BLaER1 treated with 17β-estradiol and CSF1 and Interleukin-3, amounts not matched to agents 10 nM and 100 nM (cell line): ENCODE data around the gene ATP5PD.
"Not testable (repeated sequence)": the region's sequence is repeated elsewhere in the genome, so short reads cannot be mapped to it uniquely, and the experiment has no call there.

ENCODE experiments used
- H3K27ac ChIP-seq, 11 experiments: shearing (Covaris generic); formaldehyde crosslinking; 2 replicates each; pipeline ENCODE4 v1.8.1; 2022
- H3K27me3 ChIP-seq, 11 experiments: shearing (Covaris generic); formaldehyde crosslinking; 2 replicates each; pipeline ENCODE4 v1.8.1; 2022
- H3K36me3 ChIP-seq, 11 experiments: shearing (Covaris generic); formaldehyde crosslinking; 2 replicates each; pipeline ENCODE4 v1.8.1; 2022
- H3K4me1 ChIP-seq, 10 experiments: shearing (Covaris generic); formaldehyde crosslinking; 2 replicates each; pipeline ENCODE4 v1.8.1; 2022
- H3K4me2 ChIP-seq, 11 experiments: shearing (Covaris generic); formaldehyde crosslinking; 2 replicates each; pipeline ENCODE4 v1.8.1; 2022
- H3K4me3 ChIP-seq, 10 experiments: shearing (Covaris generic); formaldehyde crosslinking; 2 replicates each; pipeline ENCODE4 v1.8.1; 2022
- H3K9ac ChIP-seq, 11 experiments: shearing (Covaris generic); formaldehyde crosslinking; 2 replicates each; pipeline ENCODE4 v1.8.1; 2022
- H3K9me3 ChIP-seq, 11 experiments: shearing (Covaris generic); formaldehyde crosslinking; replicated peaks in 1 of 11; 2 replicates each; pipeline ENCODE4 v1.8.1; 2022
- H4K20me1 ChIP-seq, 11 experiments: shearing (Covaris generic); formaldehyde crosslinking; 2 replicates each; pipeline ENCODE4 v1.8.1; 2022
- Cebpa-rat ChIP-seq, 11 experiments: shearing (Covaris generic); IDR thresholded peaks; 2 replicates each; pipeline ENCODE4 v1.8.1; 2022

The ATP5PD gene

GRCh38 chr17:75012346-75013091 lies 34.2 kb downstream of the ATP5PD start, which contains the start of gene MRPL58:
Gene MRPL58 (plus strand): TSS chr17:75012670. CDS start chr17:75012687, 17 bp downstream.
- Histone ChIP-seq H3K4me2 (peak within 1 kb of the TSS; percentile 76 to 99 (median 88)), H3K36me3 (peaks cover 0 to 26% (median 17%) of the 10 kb centered on the region in 11 experiments; a peak in 18 of 22 replicates), H3K9ac (peak within 1 kb of the TSS; percentile 79 to 89 (median 86)), H3K9me3 (no peaks in the 10 kb centered on the region), H3K27me3 (no peaks in the 10 kb centered on the region), H3K4me3 (peak within 1 kb of the TSS; percentile 76 to 94 (median 79)), H4K20me1 (peaks cover 0 to 6% (median 0%) of the 10 kb centered on the region in 11 experiments; a peak in 3 of 22 replicates), H3K27ac (peak within 1 kb of the TSS; percentile 49 to 88 (median 84); a peak in 21 of 22 replicates), H3K4me1 (peaks cover 18 to 36% (median 32%) of the 10 kb centered on the region in 10 experiments)
- TF ChIP-seq Cebpa-rat (IDR thresholded peaks at IDR 0.05), result no peak

- H3K4me2 ChIP-seq, result peak overlapping the region; percentile 76 to 99 (median 88)
- peaks cover 18 to 36% (median 32%) of the 10 kb centered on the region in 10 experiments for H3K4me1 ChIP-seq
- TF ChIP-seq Cebpa-rat (IDR thresholded peaks at IDR 0.05), result no peak
Observed at GRCh38 chr17:75012096-75012345, 34.7 kb downstream of the ATP5PD start.

GRCh38 chr17:75011401-75012095 lies 35.2 kb downstream of the ATP5PD start:
- Histone ChIP-seq H3K4me3 (peak overlapping the region in 8 of 10 experiments; percentile 78 to 94 (median 80); a peak in 9 of 20 replicates), H3K36me3 (peaks cover 0 to 16% (median 8%) of the 10 kb centered on the region in 11 experiments; a peak in 17 of 22 replicates), H3K27me3 (no peaks in the 10 kb centered on the region), H3K27ac (peak overlapping the region in 9 of 11 experiments; percentile 65 to 88 (median 85); a peak in 14 of 22 replicates), H4K20me1 (peaks cover 0 to 4% (median 0%) of the 10 kb centered on the region in 11 experiments; a peak in 3 of 22 replicates), H3K4me1 (peaks cover 18 to 36% (median 32%) of the 10 kb centered on the region in 10 experiments), H3K9ac (peak overlapping the region in 10 of 11 experiments; percentile 79 to 89 (median 86); a peak in 14 of 22 replicates), H3K9me3 (no peaks in the 10 kb centered on the region), H3K4me2 (peak overlapping the region; percentile 76 to 99 (median 88))
- TF ChIP-seq Cebpa-rat (IDR thresholded peaks at IDR 0.05), result no peak

More at GRCh38 chr17:75012096-75012345, 34.7 kb downstream of the ATP5PD start:
- peaks cover 0 to 6% (median 0%) of the 10 kb centered on the region in 11 experiments; a peak in 3 of 22 replicates for H4K20me1 ChIP-seq
- H3K36me3 ChIP-seq, result peaks cover 0 to 21% (median 12%) of the 10 kb centered on the region in 11 experiments; a peak in 18 of 22 replicates
- peak overlapping the region; percentile 76 to 94 (median 79) for H3K4me3 ChIP-seq
- peak overlapping the region; percentile 79 to 89 (median 86); a peak in 21 of 22 replicates for H3K9ac ChIP-seq
- peak overlapping the region; percentile 49 to 88 (median 84); a peak in 21 of 22 replicates for H3K27ac ChIP-seq
- H3K9me3 ChIP-seq, result no peaks in the 10 kb centered on the region
- no peaks in the 10 kb centered on the region for H3K27me3 ChIP-seq

GRCh38 chr17:75010683-75011400 lies 35.9 kb downstream of the ATP5PD start:
- Histone ChIP-seq H3K4me3 (no peak overlapping the region), H4K20me1 (peaks cover 0 to 4% (median 0%) of the 10 kb centered on the region in 11 experiments; a peak in 2 of 22 replicates), H3K27ac (no peak overlapping the region), H3K36me3 (peaks cover 0 to 9% (median under 1%) of the 10 kb centered on the region in 11 experiments; a peak in 4 of 22 replicates), H3K9ac (no peak overlapping the region), H3K4me2 (peak overlapping the region in 6 of 11 experiments; percentile 76 to 96 (median 86); a peak in 12 of 22 replicates), H3K27me3 (no peaks in the 10 kb centered on the region), H3K9me3 (no peaks in the 10 kb centered on the region), H3K4me1 (peaks cover 18 to 36% (median 32%) of the 10 kb centered on the region in 10 experiments)
- TF ChIP-seq Cebpa-rat (IDR thresholded peaks at IDR 0.05), result no peak

GRCh38 chr17:75009139-75009724 lies 37.5 kb downstream of the ATP5PD start:
- Histone ChIP-seq H3K9ac (no peak overlapping the region), H3K9me3 (no peaks in the 10 kb centered on the region)

GRCh38 chr17:75008373-75008772 lies 38.4 kb downstream of the ATP5PD start:
- H3K36me3 ChIP-seq, result peaks cover 0 to 7% (median 0%) of the 10 kb centered on the region in 11 experiments; a peak in 7 of 22 replicates
- H3K4me2 ChIP-seq, result no peak overlapping the region
- H4K20me1 ChIP-seq, result 0 out of 22 replicates have a peak, but pooled peaks cover 0 to 3% (median 0%) of the 10 kb centered on the region in 11 experiments
- no peak overlapping the region for H3K27ac ChIP-seq
- no peaks in the 10 kb centered on the region for H3K27me3 ChIP-seq
- H3K9ac ChIP-seq, result no peak overlapping the region
- TF ChIP-seq Cebpa-rat (IDR thresholded peaks at IDR 0.05), result no peak
- no peak overlapping the region for H3K4me3 ChIP-seq
- no peaks in the 10 kb centered on the region for H3K9me3 ChIP-seq
- H3K4me1 ChIP-seq, result peaks cover 3 to 23% (median 21%) of the 10 kb centered on the region in 10 experiments

More at GRCh38 chr17:75009139-75009724, 37.5 kb downstream of the ATP5PD start:
- Histone ChIP-seq H4K20me1 (peaks cover 0 to 4% (median 0%) of the 10 kb centered on the region in 11 experiments; a peak in 2 of 22 replicates), H3K4me1 (peaks cover 12 to 32% (median 29%) of the 10 kb centered on the region in 10 experiments), H3K4me2 (no peak overlapping the region), H3K27me3 (no peaks in the 10 kb centered on the region), H3K27ac (no peak overlapping the region), H3K4me3 (no peak overlapping the region), H3K36me3 (no peaks in the 10 kb centered on the region; a peak in 1 of 22 replicates)
- TF ChIP-seq Cebpa-rat (IDR thresholded peaks at IDR 0.05), result no peak

- Histone ChIP-seq H3K27me3 (no peaks in the 10 kb centered on the region), H3K27ac (no peak overlapping the region), H3K4me1 (peaks cover 0 to 11% (median 10%) of the 10 kb centered on the region in 10 experiments; a peak in 16 of 20 replicates), H3K4me2 (no peak overlapping the region), H3K36me3 (peaks cover 0 to 22% (median 5%) of the 10 kb centered on the region in 11 experiments; a peak in 12 of 22 replicates), H3K9me3 (no peaks in the 10 kb centered on the region), H3K9ac (no peak overlapping the region), H4K20me1 (peaks cover 0 to 3% (median 0%) of the 10 kb centered on the region in 11 experiments; a peak in 1 of 22 replicates), H3K4me3 (no peak overlapping the region)
- TF ChIP-seq Cebpa-rat (IDR thresholded peaks at IDR 0.05), result no peak
Observed at GRCh38 chr17:75006653-75007052, 40.1 kb downstream of the ATP5PD start.

- H3K9me3 ChIP-seq, H3K4me1 ChIP-seq, H3K9ac ChIP-seq, H3K27me3 ChIP-seq, H3K4me3 ChIP-seq, H4K20me1 ChIP-seq, H3K4me2 ChIP-seq, H3K27ac ChIP-seq: not testable (repeated sequence)
- H3K36me3 ChIP-seq, result peaks cover 0 to 28% (median 10%) of the 10 kb centered on the region in 11 experiments; a peak in 12 of 22 replicates
Observed at GRCh38 chr17:75006084-75006483, 40.7 kb downstream of the ATP5PD start.
